Mucosa of descending colon (tissue), 3 donors: ENCODE results near the gene WNT10A. TPM values are rescaled to one million over a fixed set of nuclear protein-coding genes. Genes with fewer than 3 reads are reported as not detected.

Source experiments
- ATAC-seq: fragments of 200-7000 bp; cut with Tn5 transposase; one replicate; pipeline ENCODE4 v1.9.1; 2020; ENCODE audit warnings: mild to moderate bottlenecking, moderate library complexity
- DNase-seq, 3 donors: peaks; one replicate each; pipeline ENCODE4 v3.0.0-alpha.2; 2020
- H3K36me3 ChIP-seq: fragments of 200-600 bp; one replicate; pipeline ENCODE4 v1.8.0; 2021; ENCODE audit warnings: low read depth, mild to moderate bottlenecking
- H3K4me1 ChIP-seq: fragments of 200-600 bp; one replicate; pipeline ENCODE4 v1.8.0; 2021; ENCODE audit warnings: low read depth, mild to moderate bottlenecking
- H3K4me3 ChIP-seq: fragments of 200-600 bp; one replicate; pipeline ENCODE4 v1.8.0; 2021; ENCODE audit warnings: mild to moderate bottlenecking
- H3K9me3 ChIP-seq: fragments of 200-600 bp; one replicate; pipeline ENCODE4 v1.8.0; 2021; ENCODE audit warnings: mild to moderate bottlenecking
- intact Hi-C, 2 donors: fragments of 100-400 bp; cut with DNase I in 1 of 2; cut with micrococcal nuclease in 1 of 2; formaldehyde crosslinking; loops; one replicate each; pipeline versions ENCODE4 v1.11.0 to v1.11.1; 2022; cut with DNase I, micrococcal nuclease
- total RNA-seq, 3 donors: library from RNA; stranded (reverse); fragmentation: NEBNext Ultra II Directional in 2 of 3; extraction: Animal tissue kit (Norgen Biotek cat#: 25700) in 2 of 3; gene quantifications; one replicate each; pipeline versions ENCODE4 v1.2.1 to v1.2.4, GENCODE V29; 2021 to 2023
- TF ChIP-seq, protein P1 (sequence below): fragments of 200-600 bp; IDR thresholded peaks from one replicate; pipeline ENCODE4 v1.8.0; 2022; ENCODE audit warnings: antibody characterized with exemption, mild to moderate bottlenecking
- donor health status: DM: no; HTN: no; CAD: no; lungs with moderate emphysema.
- donor health status: DM: no; HTN: no; CAD: no.
- donor health status: DM: no; HTN: yes; CAD: no.

Gene WNT10A
- total RNA-seq, 3 donors from 2014 or later, result 0.17 to 1.1 (median 0.22) TPM

DNA sequence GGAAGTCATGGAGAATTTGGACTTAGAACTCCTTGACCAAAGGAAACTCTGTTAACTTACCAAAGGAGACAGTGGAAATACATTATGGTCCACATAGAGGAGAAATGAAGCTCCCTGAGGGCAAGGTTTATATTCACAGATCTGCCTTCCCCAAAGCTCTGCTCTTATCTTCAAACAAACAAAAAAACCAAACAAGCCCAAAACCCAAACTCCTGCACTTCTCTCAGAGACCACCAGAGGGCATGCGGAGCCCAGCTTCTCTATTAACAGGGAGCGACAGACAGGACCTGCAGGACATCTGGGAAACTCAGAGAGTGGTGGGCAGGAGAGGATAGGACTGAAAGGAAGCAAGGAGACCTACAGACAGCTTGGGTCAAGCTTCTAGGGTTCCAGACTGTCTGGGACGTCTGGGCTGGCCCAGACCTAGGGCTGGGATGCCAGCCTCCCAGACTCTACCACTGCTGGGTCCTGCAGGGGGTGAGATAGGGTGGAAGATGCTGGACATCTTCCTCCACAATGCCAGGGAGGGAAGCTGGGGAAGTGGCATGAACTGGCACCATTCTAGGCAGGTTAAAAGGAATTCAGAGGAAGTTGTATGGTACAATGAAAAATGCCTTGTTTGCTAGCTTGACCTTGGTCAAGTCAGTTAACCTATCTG, 4.0 kb upstream of the WNT10A start:
- intact Hi-C loops, result no loop called here
- H3K36me3 ChIP-seq, result no peaks in the 10 kb centered on the region
- DNase-seq (peak in 2 of 3 donors; percentile 67 to 83), ATAC-seq (peak; percentile 46)
- H3K4me3 ChIP-seq, result no peak overlapping the region
- peaks cover 10% of the 10 kb centered on the region for H3K4me1 ChIP-seq
- no peaks in the 10 kb centered on the region for H3K9me3 ChIP-seq
- TF ChIP-seq, protein P1, sequence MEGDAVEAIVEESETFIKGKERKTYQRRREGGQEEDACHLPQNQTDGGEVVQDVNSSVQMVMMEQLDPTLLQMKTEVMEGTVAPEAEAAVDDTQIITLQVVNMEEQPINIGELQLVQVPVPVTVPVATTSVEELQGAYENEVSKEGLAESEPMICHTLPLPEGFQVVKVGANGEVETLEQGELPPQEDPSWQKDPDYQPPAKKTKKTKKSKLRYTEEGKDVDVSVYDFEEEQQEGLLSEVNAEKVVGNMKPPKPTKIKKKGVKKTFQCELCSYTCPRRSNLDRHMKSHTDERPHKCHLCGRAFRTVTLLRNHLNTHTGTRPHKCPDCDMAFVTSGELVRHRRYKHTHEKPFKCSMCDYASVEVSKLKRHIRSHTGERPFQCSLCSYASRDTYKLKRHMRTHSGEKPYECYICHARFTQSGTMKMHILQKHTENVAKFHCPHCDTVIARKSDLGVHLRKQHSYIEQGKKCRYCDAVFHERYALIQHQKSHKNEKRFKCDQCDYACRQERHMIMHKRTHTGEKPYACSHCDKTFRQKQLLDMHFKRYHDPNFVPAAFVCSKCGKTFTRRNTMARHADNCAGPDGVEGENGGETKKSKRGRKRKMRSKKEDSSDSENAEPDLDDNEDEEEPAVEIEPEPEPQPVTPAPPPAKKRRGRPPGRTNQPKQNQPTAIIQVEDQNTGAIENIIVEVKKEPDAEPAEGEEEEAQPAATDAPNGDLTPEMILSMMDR, result peak; percentile 94

DNA sequence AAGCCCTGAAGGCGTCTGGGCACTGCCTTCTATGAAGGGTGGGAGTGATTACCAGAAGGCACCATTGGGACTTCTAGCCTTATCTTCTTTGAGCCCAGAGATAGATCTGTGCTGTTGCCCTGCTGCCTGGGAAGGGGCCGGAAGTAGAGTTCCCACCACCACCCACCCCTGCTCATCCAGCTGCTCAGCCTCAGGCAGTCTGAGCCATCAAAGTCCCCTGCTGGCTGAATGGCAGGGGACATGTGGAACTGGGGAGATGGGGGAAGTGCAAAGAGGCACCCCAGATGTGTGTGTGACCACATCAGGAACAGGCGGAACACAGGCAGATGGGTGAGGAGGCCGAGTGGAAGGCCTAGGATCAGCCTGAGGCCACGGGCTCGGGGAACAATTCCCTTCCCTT, 3.3 kb upstream of the WNT10A start:
- TF ChIP-seq, protein P1, result no peak
- Histone ChIP-seq H3K4me1 (peaks cover 10% of the 10 kb centered on the region), H3K9me3 (no peaks in the 10 kb centered on the region), H3K36me3 (no peaks in the 10 kb centered on the region), H3K4me3 (no peak overlapping the region)
- intact Hi-C loops, result no loop called here
- DNase-seq, result no peak
- no peak for ATAC-seq

DNA sequence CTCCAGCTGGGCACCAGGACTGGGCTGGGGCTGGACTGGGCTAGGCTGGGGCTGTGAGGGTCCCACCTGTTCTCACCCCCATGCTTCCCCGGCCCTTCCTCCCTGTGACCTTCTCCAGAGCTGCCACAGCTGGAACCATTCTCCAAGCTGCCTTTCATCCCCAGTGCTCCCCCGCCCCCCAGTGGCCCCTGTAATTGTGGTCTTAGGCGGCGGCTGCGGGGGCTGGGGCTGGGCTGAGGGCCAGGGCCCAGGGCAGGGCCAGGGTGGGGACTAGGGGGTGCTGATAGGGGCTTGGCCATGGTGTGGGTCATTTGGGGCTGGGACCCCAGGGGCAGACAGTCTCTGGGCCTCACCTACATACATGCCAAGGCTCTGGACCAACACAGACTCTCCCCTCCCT, 2.8 kb upstream of the WNT10A start:
- Histone ChIP-seq H3K36me3 (no peaks in the 10 kb centered on the region), H3K4me3 (no peak overlapping the region), H3K4me1 (peaks cover 10% of the 10 kb centered on the region), H3K9me3 (no peaks in the 10 kb centered on the region)
- ATAC-seq (no peak), DNase-seq (no peak)
- TF ChIP-seq, protein P1, result no peak
- intact Hi-C loops, result no loop called here

DNA sequence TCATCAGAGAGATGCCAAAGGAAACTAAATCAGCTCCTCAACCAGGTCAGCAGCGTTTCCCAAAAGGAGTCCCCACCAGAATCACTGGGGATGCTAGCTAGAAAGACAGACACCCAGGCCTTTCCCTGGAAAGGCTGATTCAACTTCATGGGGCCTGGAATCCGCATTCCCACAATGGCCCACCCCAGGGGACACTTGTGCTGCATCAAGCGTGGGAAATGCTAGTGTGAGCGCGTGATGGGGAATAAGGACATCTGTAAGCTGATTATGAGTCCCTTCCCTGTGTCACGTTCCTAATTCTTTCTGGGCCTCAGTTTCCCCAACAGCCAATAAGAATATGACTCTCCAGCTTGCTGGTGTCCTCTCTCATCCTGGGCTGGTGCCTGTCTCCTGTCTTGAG, 2.2 kb upstream of the WNT10A start:
- Histone ChIP-seq H3K36me3 (no peaks in the 10 kb centered on the region), H3K4me1 (peaks cover 9% of the 10 kb centered on the region), H3K9me3 (no peaks in the 10 kb centered on the region), H3K4me3 (no peak overlapping the region)
- ATAC-seq, result no peak
- intact Hi-C loops, result no loop called here
- TF ChIP-seq, protein P1, result no peak
- DNase-seq, result peak in 1 of 3 donors; percentile 9

DNA sequence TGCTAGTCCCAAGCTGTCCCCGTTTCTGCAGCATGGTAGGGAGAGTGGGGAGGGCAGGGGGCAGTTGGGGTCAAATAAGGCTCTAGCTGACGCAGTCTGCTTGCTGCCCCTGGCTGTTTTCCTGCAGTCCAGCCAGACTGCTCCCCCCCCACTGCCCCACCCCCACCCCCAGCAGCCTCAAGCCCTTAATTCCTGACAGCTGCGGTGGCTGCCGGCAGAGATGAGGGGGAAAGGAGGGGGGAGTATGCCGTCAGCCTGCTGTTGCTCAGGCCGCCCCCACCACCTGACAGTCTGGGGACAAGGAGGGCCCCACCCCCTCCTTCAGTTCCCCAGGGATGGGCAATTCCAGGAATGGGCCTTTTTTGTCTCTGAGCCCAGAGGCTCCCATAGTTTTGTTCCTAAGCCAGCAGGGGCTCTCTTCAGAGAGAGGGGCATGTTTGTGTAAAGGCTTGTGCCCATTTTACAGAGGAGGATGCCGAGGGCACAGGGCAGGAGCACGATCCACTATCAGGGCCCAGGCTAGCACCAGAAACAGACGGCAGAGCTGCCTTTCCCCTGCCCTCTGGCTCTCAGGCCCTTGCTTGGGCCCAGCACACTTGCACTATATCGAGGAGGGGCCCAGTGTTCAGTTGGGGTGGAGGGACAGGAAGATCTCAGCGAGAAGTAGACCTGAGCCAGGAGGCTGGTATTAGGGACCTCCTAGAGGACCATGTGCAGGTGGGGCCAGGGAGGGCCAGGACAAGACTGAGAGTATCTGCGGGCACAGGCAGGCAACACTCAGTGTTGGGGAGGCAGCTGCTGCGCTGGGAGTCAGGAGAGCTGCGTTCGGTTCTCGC, 1.5 kb upstream of the WNT10A start:
- intact Hi-C loops, result no loop called here

More for the DNA sequence above, 1.5 kb upstream of the WNT10A start:
- ATAC-seq (no peak), DNase-seq (peak in 1 of 3 donors; percentile 24)
- H3K4me1 ChIP-seq, result peaks cover 14% of the 10 kb centered on the region
- no peak overlapping the region for H3K4me3 ChIP-seq
- no peaks in the 10 kb centered on the region for H3K9me3 ChIP-seq
- H3K36me3 ChIP-seq, result no peaks in the 10 kb centered on the region
- TF ChIP-seq, protein P1, result no peak
